GM19395 (cell line): Measurements from ENCODE around the gene SIK2.

ENCODE experiments used
- ATAC-seq: cut with Tn5 transposase; IDR thresholded peaks from one replicate; pipeline ENCODE4 v1.9.1; 2021; ENCODE audit warnings: mild to moderate bottlenecking, moderate library complexity; ENCODE audit not compliant: unreplicated experiment

SIK2 gene

GRCh38 chr11:111601979-111602864 lies at the start of gene SIK2:
Gene SIK2 (plus strand): TSS chr11:111602449. CDS start chr11:111602564, 115 bp downstream.
- ATAC-seq: peak; percentile 82

GRCh38 chr11:111554532-111554931 lies 47.7 kb upstream of the SIK2 start:
- no peak for ATAC-seq

GRCh38 chr11:111555255-111555654 lies 47.0 kb upstream of the SIK2 start:
- no peak for ATAC-seq

- ATAC-seq: no peak
These were observed 44.7 kb upstream of the SIK2 start for GRCh38 chr11:111557425-111558111.

GRCh38 chr11:111559800-111560464 lies 42.3 kb upstream of the SIK2 start:
- ATAC-seq: no peak

GRCh38 chr11:111560800-111561199 lies 41.4 kb upstream of the SIK2 start:
- no peak for ATAC-seq

GRCh38 chr11:111561306-111561705 lies 40.9 kb upstream of the SIK2 start:
- ATAC-seq: no peak

- no peak for ATAC-seq
These were observed 40.4 kb upstream of the SIK2 start for GRCh38 chr11:111561791-111562325.

GRCh38 chr11:111562692-111563389 lies 39.4 kb upstream of the SIK2 start:
- ATAC-seq: no peak

GRCh38 chr11:111565114-111565720 lies 37.0 kb upstream of the SIK2 start:
- no peak for ATAC-seq

GRCh38 chr11:111566324-111566723 lies 35.9 kb upstream of the SIK2 start:
- ATAC-seq: no peak

GRCh38 chr11:111569476-111569875 lies 32.8 kb upstream of the SIK2 start:
- no peak for ATAC-seq

GRCh38 chr11:111570796-111571195 lies 31.5 kb upstream of the SIK2 start:
- ATAC-seq: no peak

- no peak for ATAC-seq
These were observed 30.3 kb upstream of the SIK2 start for GRCh38 chr11:111571829-111572501.

- ATAC-seq: no peak
These were observed 29.7 kb upstream of the SIK2 start for GRCh38 chr11:111572581-111572980.

- ATAC-seq: no peak
These were observed 28.4 kb upstream of the SIK2 start for GRCh38 chr11:111573821-111574249.

GRCh38 chr11:111574373-111575225 lies 27.6 kb upstream of the SIK2 start:
- peak; percentile 69 for ATAC-seq

- ATAC-seq: no peak
These were observed 26.5 kb upstream of the SIK2 start for GRCh38 chr11:111575740-111576139.

- no peak for ATAC-seq
These were observed 24.4 kb upstream of the SIK2 start for GRCh38 chr11:111577821-111578220.
